ENCODE measurements around the gene CRISPLD2.

The CRISPLD2 gene

GRCh38 chr16:84844559-84845495 lies 25.0 kb downstream of the CRISPLD2 start:
- TF ChIP-seq CTCF (IDR thresholded peaks at IDR 0.05; ENCODE audit: control insufficient read depth, insufficient read depth, low read depth, low read length, missing control alignments), result no peak
- DNase-seq (ENCODE audit: low read depth), result no peak
- no peak overlapping the region for H3K4me3 ChIP-seq (ENCODE audit: control insufficient read depth, low read depth, low read length)

- no peak for DNase-seq (ENCODE audit: low read depth)
- TF ChIP-seq CTCF (IDR thresholded peaks at IDR 0.05; ENCODE audit: control insufficient read depth, insufficient read depth, low read depth, low read length, missing control alignments), result no peak
- no peak overlapping the region for H3K4me3 ChIP-seq (ENCODE audit: control insufficient read depth, low read depth, low read length)
Measured at GRCh38 chr16:84845496-84846002, 25.8 kb downstream of the CRISPLD2 start.

- no peak overlapping the region for H3K4me3 ChIP-seq (ENCODE audit: control insufficient read depth, low read depth, low read length)
- no peak for TF ChIP-seq CTCF (IDR thresholded peaks at IDR 0.05; ENCODE audit: control insufficient read depth, insufficient read depth, low read depth, low read length, missing control alignments)
- DNase-seq (ENCODE audit: low read depth), result no peak
Measured at GRCh38 chr16:84847564-84848355, 28.0 kb downstream of the CRISPLD2 start.

GRCh38 chr16:84848986-84849634 lies 29.3 kb downstream of the CRISPLD2 start:
- H3K4me3 ChIP-seq (ENCODE audit: control insufficient read depth, low read depth, low read length), result no peak overlapping the region
- TF ChIP-seq CTCF (IDR thresholded peaks at IDR 0.05; ENCODE audit: control insufficient read depth, insufficient read depth, low read depth, low read length, missing control alignments), result no peak
- no peak for DNase-seq (ENCODE audit: low read depth)

- no peak for TF ChIP-seq CTCF (IDR thresholded peaks at IDR 0.05; ENCODE audit: control insufficient read depth, insufficient read depth, low read depth, low read length, missing control alignments)
- DNase-seq (ENCODE audit: low read depth), result no peak
- no peak overlapping the region for H3K4me3 ChIP-seq (ENCODE audit: control insufficient read depth, low read depth, low read length)
Measured at GRCh38 chr16:84849751-84850150, 30.0 kb downstream of the CRISPLD2 start.

- DNase-seq (ENCODE audit: low read depth), result no peak
- no peak for TF ChIP-seq CTCF (IDR thresholded peaks at IDR 0.05; ENCODE audit: control insufficient read depth, insufficient read depth, low read depth, low read length, missing control alignments)
- no peak overlapping the region for H3K4me3 ChIP-seq (ENCODE audit: control insufficient read depth, low read depth, low read length)
Measured at GRCh38 chr16:84850714-84851113, 30.9 kb downstream of the CRISPLD2 start.

Data from AG09309 (cell line).